GM15510 (cell line): ENCODE measurements around the gene PGR.

Experiments used
- POLR2A ChIP-seq: IDR thresholded peaks from 3 replicates; pipeline ENCODE4 v1.6.1; 2011; ENCODE audit warnings: borderline replicate concordance; ENCODE audit not compliant: insufficient read length; ENCODE audit errors: extremely low read depth

The PGR gene

GRCh38 chr11:101129203-101129943 lies at the start of gene PGR:
Gene PGR, minus strand, starts transcription at chr11:101129813. Its CDS starts 743 bp downstream, at chr11:101129070.
- no peak for TF ChIP-seq POLR2A

DNA sequence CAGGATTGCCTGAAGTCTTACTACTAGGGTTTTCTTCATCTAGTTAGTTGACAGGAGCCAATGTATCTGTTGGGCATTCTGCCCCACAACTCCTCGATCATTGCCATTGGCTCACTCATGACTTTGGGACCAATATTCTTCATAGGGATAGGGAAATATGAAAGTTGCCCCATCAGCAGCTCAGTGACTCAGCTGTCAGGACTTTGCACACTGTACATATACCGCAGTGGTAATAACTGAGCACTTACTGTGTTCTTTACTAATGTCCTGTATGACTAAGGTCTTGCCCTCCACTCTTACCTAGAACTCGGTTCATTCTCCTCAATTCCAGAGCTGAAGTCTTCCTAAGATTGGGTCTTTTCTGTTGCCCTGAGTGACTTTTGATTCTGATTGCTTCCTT lies 46.8 kb upstream of the PGR start:
- no peak for TF ChIP-seq POLR2A

GRCh38 chr11:101169944-101170343 lies 40.3 kb upstream of the PGR start:
- no peak for TF ChIP-seq POLR2A

GRCh38 chr11:101166038-101166437 lies 36.4 kb upstream of the PGR start:
- no peak for TF ChIP-seq POLR2A

- no peak for TF ChIP-seq POLR2A
Measured at GRCh38 chr11:101158119-101158518, 28.5 kb upstream of the PGR start.

- no peak for TF ChIP-seq POLR2A
Measured at GRCh38 chr11:101138245-101138930, 8.8 kb upstream of the PGR start.

DNA sequence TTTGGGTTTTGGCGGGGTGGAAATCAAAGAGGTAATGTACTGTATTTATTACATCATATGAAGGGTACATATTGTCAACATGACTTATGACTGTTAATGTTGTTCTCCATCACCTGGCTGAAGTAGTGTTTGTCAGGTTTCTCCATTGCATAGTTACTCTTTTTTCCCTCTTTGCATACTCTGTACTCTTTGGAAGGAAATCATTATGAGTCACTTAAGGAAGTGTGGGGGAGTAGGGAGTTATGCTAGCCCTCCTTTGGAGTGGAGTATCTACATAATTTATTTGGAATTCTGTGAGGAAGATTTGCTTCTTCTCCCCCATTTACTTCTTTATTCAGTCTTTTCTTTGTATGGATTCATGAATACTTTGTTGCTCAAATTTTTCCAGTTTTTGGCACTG lies 3.6 kb upstream of the PGR start:
- no peak for TF ChIP-seq POLR2A

GRCh38 chr11:101128571-101129202 lies 926 bp downstream of the PGR start:
- TF ChIP-seq POLR2A, result no peak

GRCh38 chr11:101127699-101128570 lies 1.7 kb downstream of the PGR start:
- no peak for TF ChIP-seq POLR2A

- TF ChIP-seq POLR2A, result no peak
Measured at GRCh38 chr11:101127197-101127698, 2.4 kb downstream of the PGR start.

GRCh38 chr11:101126551-101127196 lies 2.9 kb downstream of the PGR start:
- no peak for TF ChIP-seq POLR2A

DNA sequence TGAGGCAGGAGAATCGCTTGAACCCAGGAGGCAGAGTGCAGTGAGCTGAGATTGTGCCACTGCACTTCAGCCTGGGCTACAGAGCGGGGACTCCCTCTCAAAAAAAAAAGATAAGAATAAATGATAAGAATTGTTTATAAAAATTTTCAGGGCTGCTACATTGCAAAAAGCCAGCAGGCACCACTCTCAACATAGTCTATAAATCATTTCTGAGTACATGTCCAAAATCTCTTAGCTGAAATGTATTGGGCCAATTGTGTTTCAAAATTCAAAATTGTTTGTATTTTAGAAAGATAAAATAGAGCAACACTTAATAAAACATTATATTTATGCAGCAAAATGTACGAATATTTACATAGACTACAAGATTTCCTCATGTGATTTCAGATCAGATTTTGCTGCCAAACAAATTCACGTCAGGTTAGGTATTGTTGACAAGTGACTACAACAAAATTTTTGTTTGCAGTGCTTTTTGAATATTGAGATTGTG lies 13.9 kb downstream of the PGR start:
- no peak for TF ChIP-seq POLR2A

GRCh38 chr11:101113540-101113939 lies 16.1 kb downstream of the PGR start:
- no peak for TF ChIP-seq POLR2A

DNA sequence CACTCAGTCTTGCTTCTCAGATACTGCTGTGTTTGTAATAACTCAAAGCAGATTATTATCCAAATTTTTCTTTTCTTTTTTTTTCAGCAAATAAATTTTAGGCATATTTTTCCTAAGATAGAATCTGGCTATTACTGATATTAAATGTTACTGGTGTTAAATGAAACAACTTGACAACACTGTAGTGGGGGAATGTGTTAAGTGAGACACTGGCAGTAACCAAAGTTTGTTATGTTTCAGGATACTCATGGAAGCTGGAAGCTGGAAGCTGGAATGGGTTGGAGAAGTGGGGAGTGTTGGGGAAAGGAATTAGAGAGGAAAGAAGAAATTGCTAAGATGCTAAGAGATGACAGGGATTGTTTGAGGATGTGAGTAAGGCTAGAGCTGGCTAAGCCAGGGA lies 24.9 kb downstream of the PGR start:
- TF ChIP-seq POLR2A, result no peak
